Fibroblast of skin of right quadriceps (primary cell): ENCODE measurements around the gene ZNF557.

Experiments
- DNase-seq: peaks from one replicate; pipeline ENCODE4 v3.0.0-alpha.2; 2013

Gene ZNF557

DNA sequence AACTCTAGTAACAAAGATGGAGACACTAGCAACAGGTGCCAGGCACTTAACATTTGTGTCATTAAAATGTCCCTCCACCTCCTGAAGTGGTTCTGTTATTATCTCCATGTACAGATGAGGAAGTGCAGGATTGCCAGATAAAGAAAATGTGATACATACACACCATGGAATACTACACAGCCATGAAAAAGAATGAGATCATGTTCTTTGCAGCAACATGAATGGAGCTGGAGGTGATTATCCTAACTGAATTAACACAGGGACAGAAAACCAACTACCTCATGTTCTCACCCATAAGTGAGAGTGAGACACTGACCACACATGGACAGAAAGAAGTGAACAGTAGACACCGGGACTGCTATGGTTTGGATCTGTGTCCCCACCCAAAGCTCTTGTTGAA is 60.5 kb downstream of the ZNF557 start:
- no peak for DNase-seq

DNA sequence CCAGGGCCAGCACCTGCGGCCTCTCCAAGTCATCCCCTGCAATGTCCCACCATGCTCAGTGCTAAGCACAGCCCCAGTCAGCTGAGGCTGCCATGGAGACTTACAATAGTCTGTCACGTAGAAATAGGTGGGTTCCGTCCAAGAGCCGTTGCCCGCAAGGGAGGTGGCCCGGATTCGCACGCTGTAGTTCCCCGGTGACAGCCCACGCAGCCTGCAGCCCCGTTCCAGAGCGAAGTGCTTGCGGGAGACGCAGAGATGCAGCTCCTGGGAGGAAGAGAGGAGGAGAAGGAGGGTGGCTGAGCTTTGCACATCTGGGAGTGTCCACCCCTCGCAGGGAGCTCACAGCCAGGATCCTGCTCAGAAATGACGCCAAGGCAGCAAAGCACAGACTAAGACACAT is 62.6 kb downstream of the ZNF557 start:
- DNase-seq: no peak

DNA sequence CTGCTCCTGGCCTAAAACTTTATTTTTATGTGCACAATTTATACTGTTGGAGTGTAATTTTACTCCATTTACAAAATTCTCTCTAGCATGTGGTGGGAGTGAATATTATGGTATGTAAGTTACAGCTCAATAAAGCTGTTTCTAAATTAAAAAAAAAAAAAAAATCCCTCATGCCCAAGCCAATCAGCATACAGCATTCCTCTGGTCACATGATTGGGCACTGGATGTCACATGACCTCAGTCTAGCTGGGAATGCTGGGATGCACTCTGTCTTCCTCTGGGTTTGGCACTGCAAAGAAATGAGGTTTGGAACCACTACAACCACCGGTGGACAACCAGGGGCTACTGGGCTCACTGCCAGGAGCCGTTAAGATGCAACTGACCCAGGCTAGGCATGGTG is 67.6 kb downstream of the ZNF557 start:
- no peak for DNase-seq
